Spleen (tissue), 11 donors: Measurements from ENCODE around the gene DNAJB6. TPM values are rescaled to one million over a fixed set of nuclear protein-coding genes. Genes with fewer than 3 reads are reported as not detected.

ENCODE experiments used
- DNase-seq: peaks from one replicate; pipeline ENCODE4 v3.0.0-alpha.2; 2020
- H3K27ac ChIP-seq, 8 donors: fragments of 200-600 bp; sonication (generic) in 7 of 8; 1 replicate in 4 of 8; 2 replicates in 4 of 8; pipeline versions ENCODE4 v1.5.0 to v1.8.0; 2016 to 2021; ENCODE audit warnings: inconsistent platforms in 4 of 8, mild to moderate bottlenecking in 4 of 8, moderate library complexity in 1 of 8
- H3K27me3 ChIP-seq, 7 donors: fragments of 200-600 bp; sonication (generic) in 6 of 7; replicated peaks in 1 of 7; 1 replicate in 4 of 7; 2 replicates in 3 of 7; pipeline versions ENCODE4 v1.5.0 to v1.8.0; 2016 to 2021; ENCODE audit warnings: inconsistent platforms in 3 of 7, mild to moderate bottlenecking in 1 of 7
- H3K36me3 ChIP-seq, 6 donors: fragments of 200-600 bp; sonication (generic) in 5 of 6; 1 replicate in 4 of 6; 2 replicates in 2 of 6; pipeline versions ENCODE4 v1.5.0 to v1.8.0; 2016 to 2021; ENCODE audit warnings: inconsistent platforms in 2 of 6
- H3K4me1 ChIP-seq, 6 donors: fragments of 200-600 bp; sonication (generic) in 5 of 6; 1 replicate in 3 of 6; 2 replicates in 3 of 6; pipeline versions ENCODE4 v1.5.0 to v1.8.0; 2016 to 2021; ENCODE audit warnings: inconsistent platforms in 3 of 6
- H3K4me3 ChIP-seq, 8 donors: fragments of 200-600 bp; sonication (generic) in 7 of 8; 1 replicate in 4 of 8; 2 replicates in 4 of 8; pipeline versions ENCODE4 v1.5.0 to v1.8.0; 2016 to 2021; ENCODE audit warnings: inconsistent platforms in 4 of 8, mild to moderate bottlenecking in 4 of 8, moderate library complexity in 2 of 8
- H3K9me3 ChIP-seq, 8 donors: fragments of 200-600 bp; sonication (generic) in 7 of 8; 1 replicate in 4 of 8; 2 replicates in 4 of 8; pipeline versions ENCODE4 v1.5.0 to v1.8.0; 2016 to 2021; ENCODE audit warnings: inconsistent platforms in 4 of 8
- CTCF ChIP-seq, 11 experiments: fragments of 200-600 bp in 7 of 11; fragments of 450-650 bp in 4 of 11; sonication (generic) in 4 of 11; IDR thresholded peaks in 8 of 11; conservative IDR thresholded peaks in 3 of 11; 1 replicate in 7 of 11; 2 replicates in 4 of 11; pipeline versions ENCODE4 v1.4.0 to v1.8.0; 2016 to 2021; ENCODE audit warnings: antibody characterized with exemption in 11 of 11, inconsistent platforms in 4 of 11, mild to moderate bottlenecking in 1 of 11
- POLR2A ChIP-seq, 3 donors: fragments of 450-650 bp; IDR thresholded peaks; one replicate each; pipeline ENCODE4 v1.5.1; 2017; ENCODE audit warnings: antibody characterized with exemption in 3 of 3, mild to moderate bottlenecking in 1 of 3
- POLR2AphosphoS5 ChIP-seq, 3 donors: sonication (generic); formaldehyde crosslinking; IDR thresholded peaks; one replicate each; pipeline ENCODE4 v1.5.1; 2017; ENCODE audit warnings: antibody characterized with exemption in 3 of 3
- WGBS, 5 donors: extraction: QIAGEN DNeasy Blood & Tissue Kit in 3 of 5; methylation state at CpG; one replicate each; pipeline versions ENCODE4 v1.1.5 to v1.1.7; 2013 to 2018; 5-methylcytosine and 5-hydroxymethylcytosine counted together
- intact Hi-C: fragments of 100-400 bp; cut with DNase I; formaldehyde crosslinking; loops from one replicate; pipeline ENCODE4 v1.15.0; 2023; ENCODE audit warnings: low total_unique reads
- polyA plus RNA-seq, 3 donors: library from polyadenylated mRNA; stranded (reverse); fragments of 200-250 nt; gene quantifications; one replicate each; pipeline ENCODE4 v1.2.1, GENCODE V29; 2013
- total RNA-seq, 7 donors: library from RNA; depleted of rRNA in 3 of 7; stranded (reverse); fragments of >200 nt in 3 of 7; fragmentation: NEBNext Ultra II Directional in 4 of 7; extraction: Animal tissue kit (Norgen Biotek cat#: 25700) in 4 of 7; gene quantifications; one replicate each; pipeline versions ENCODE4 v1.1.0 to v1.2.1, GENCODE V29; 2016 to 2021
- donor health status: healthy with polysubstance abuse.
- donor health status: DM: no; HTN: no; CAD: no; lungs with moderate emphysema.
- donor health status: DM: no; HTN: no; CAD: no.
- donor health status: Bipolar disorder and iron deficiency.
- donor health status: healthy.
- donor health status: DM: no; HTN: no; CAD: no.
- donor health status: DM: yes; HTN: yes; CAD: no.

The DNAJB6 gene
- total and polyA plus RNA-seq, 10 donors, result 37.7 to 115 (median 92.0) TPM

GRCh38 chr7:157372300-157373232 lies 35.8 kb downstream of the DNAJB6 start:
- intact Hi-C loops, result no loop called here
- Histone ChIP-seq H3K27ac (no peak overlapping the region), H3K27me3 (no peaks in the 10 kb centered on the region), H3K4me1 (peaks cover 0 to 47% (median 17%) of the 10 kb centered on the region in 6 donors), H3K9me3 (no peaks in the 10 kb centered on the region), H3K4me3 (no peak overlapping the region), H3K36me3 (peaks cover 0 to 100% (median 63%) of the 10 kb centered on the region in 6 donors)
- 84 to 95% (median 89%) methylated on average over 24 of the region's 24 CpGs for WGBS, 5 donors
- no peak for DNase-seq
- TF ChIP-seq CTCF (IDR thresholded peaks at IDR 0.05 in 8 of 11, conservative IDR thresholded peaks at IDR 0.05 in 3 of 11) (no peak), POLR2A (IDR thresholded peaks at IDR 0.05) (no peak), POLR2AphosphoS5 (IDR thresholded peaks at IDR 0.05) (peak in 2 of 3 donors; percentile 13 to 62)

GRCh38 chr7:157373493-157373892 lies 36.7 kb downstream of the DNAJB6 start:
- Histone ChIP-seq H3K4me3 (no peak overlapping the region), H3K27ac (no peak overlapping the region)
- TF ChIP-seq POLR2A (IDR thresholded peaks at IDR 0.05) (no peak), CTCF (IDR thresholded peaks at IDR 0.05 in 8 of 11, conservative IDR thresholded peaks at IDR 0.05 in 3 of 11) (no peak), POLR2AphosphoS5 (IDR thresholded peaks at IDR 0.05) (no peak)

GRCh38 chr7:157375410-157375809 lies 38.6 kb downstream of the DNAJB6 start:
- peaks cover 0 to 63% (median 24%) of the 10 kb centered on the region in 6 donors for H3K4me1 ChIP-seq
- H3K27ac ChIP-seq, result no peak overlapping the region
- WGBS, 5 donors, result 90 to 95% (median 94%) methylated on average over 7 of the region's 7 CpGs
- H3K36me3 ChIP-seq, result peaks cover 0 to 84% (median 48%) of the 10 kb centered on the region in 6 donors
- H3K27me3 ChIP-seq, result no peaks in the 10 kb centered on the region
- intact Hi-C loops, result no loop called here
- H3K9me3 ChIP-seq, result no peaks in the 10 kb centered on the region
- no peak overlapping the region for H3K4me3 ChIP-seq
- no peak for DNase-seq
- TF ChIP-seq CTCF (IDR thresholded peaks at IDR 0.05 in 8 of 11, conservative IDR thresholded peaks at IDR 0.05 in 3 of 11), result no peak

More at GRCh38 chr7:157373493-157373892, 36.7 kb downstream of the DNAJB6 start:
- no peak for DNase-seq
- intact Hi-C loops, result no loop called here
- H3K4me1 ChIP-seq, result peaks cover 0 to 51% (median 23%) of the 10 kb centered on the region in 6 donors
- H3K27me3 ChIP-seq, result no peaks in the 10 kb centered on the region
- peaks cover 0 to 100% (median 61%) of the 10 kb centered on the region in 6 donors for H3K36me3 ChIP-seq
- no peaks in the 10 kb centered on the region for H3K9me3 ChIP-seq
- 93 to 97% (median 96%) methylated on average over 7 of the region's 7 CpGs for whole genome bisulfite sequencing, 5 donors

- WGBS, 5 donors, result 82 to 90% (median 84%) methylated on average over 11 of the region's 11 CpGs
- intact Hi-C loops, result no loop called here
- H3K4me1 ChIP-seq, result peaks cover 0 to 59% (median 26%) of the 10 kb centered on the region in 6 donors
- H3K9me3 ChIP-seq, result no peaks in the 10 kb centered on the region
- H3K27ac ChIP-seq, result no peak overlapping the region
- no peak for DNase-seq
- no peak overlapping the region for H3K4me3 ChIP-seq
- no peaks in the 10 kb centered on the region for H3K27me3 ChIP-seq
- TF ChIP-seq POLR2A (IDR thresholded peaks at IDR 0.05), result no peak
- TF ChIP-seq CTCF (IDR thresholded peaks at IDR 0.05 in 8 of 11, conservative IDR thresholded peaks at IDR 0.05 in 3 of 11), result no peak
- no peak for TF ChIP-seq POLR2AphosphoS5 (IDR thresholded peaks at IDR 0.05)
- H3K36me3 ChIP-seq, result peaks cover 0 to 84% (median 37%) of the 10 kb centered on the region in 6 donors
Observed at GRCh38 chr7:157377436-157378124, 40.8 kb downstream of the DNAJB6 start.
